Astrocyte of the spinal cord (primary cell): ENCODE measurements around the gene TRAFD1.

Source experiments
- DNase-seq: peaks from one replicate; pipeline ENCODE4 v3.0.0; 2011; ENCODE audit warnings: low read depth, low spot score
- H3K4me3 ChIP-seq: 2 replicates; pipeline ENCODE4 v1.5.1; 2011; ENCODE audit warnings: low read depth, mild to moderate bottlenecking, low read length, moderate library complexity
- CTCF ChIP-seq: IDR thresholded peaks from 2 replicates; pipeline ENCODE4 v1.5.1; 2012; ENCODE audit warnings: low read depth, mild to moderate bottlenecking, low read length, inconsistent platforms
- in situ Hi-C: cut with HindIII; loops from 2 replicates; pipeline ENCODE4 v1.10.0; 2017; ENCODE audit warnings: low sequenced_read_pairs

TRAFD1 gene

GRCh38 chr12:112184056-112184887 is 58.9 kb downstream of the TRAFD1 start:
- no peak overlapping the region for H3K4me3 ChIP-seq
- no peak for DNase-seq
- TF ChIP-seq CTCF: no peak
- in situ Hi-C loops: no loop called here

GRCh38 chr12:112185093-112185923 is 59.9 kb downstream of the TRAFD1 start:
- in situ Hi-C loops: no loop called here
- no peak for DNase-seq
- TF ChIP-seq CTCF: no peak
- H3K4me3 ChIP-seq: no peak overlapping the region

- TF ChIP-seq CTCF: no peak
- H3K4me3 ChIP-seq: no peak overlapping the region
- no peak for DNase-seq
- in situ Hi-C loops: no loop called here
These were observed 62.9 kb downstream of the TRAFD1 start for GRCh38 chr12:112188130-112188830.

GRCh38 chr12:112190231-112191025 is 65.1 kb downstream of the TRAFD1 start:
- H3K4me3 ChIP-seq: no peak overlapping the region
- DNase-seq: no peak
- in situ Hi-C loops: no loop called here
- no peak for TF ChIP-seq CTCF

GRCh38 chr12:112191201-112191600 is 65.8 kb downstream of the TRAFD1 start:
- no peak for DNase-seq
- in situ Hi-C loops: no loop called here
- no peak overlapping the region for H3K4me3 ChIP-seq
- no peak for TF ChIP-seq CTCF
